Measurements from ENCODE around the gene GPBP1. TPM values are rescaled to one million over a fixed set of nuclear protein-coding genes. Genes with fewer than 3 reads are reported as not detected.

Gene GPBP1
- total RNA-seq, 1 experiment from 2014 or later, result 112 TPM

DNA sequence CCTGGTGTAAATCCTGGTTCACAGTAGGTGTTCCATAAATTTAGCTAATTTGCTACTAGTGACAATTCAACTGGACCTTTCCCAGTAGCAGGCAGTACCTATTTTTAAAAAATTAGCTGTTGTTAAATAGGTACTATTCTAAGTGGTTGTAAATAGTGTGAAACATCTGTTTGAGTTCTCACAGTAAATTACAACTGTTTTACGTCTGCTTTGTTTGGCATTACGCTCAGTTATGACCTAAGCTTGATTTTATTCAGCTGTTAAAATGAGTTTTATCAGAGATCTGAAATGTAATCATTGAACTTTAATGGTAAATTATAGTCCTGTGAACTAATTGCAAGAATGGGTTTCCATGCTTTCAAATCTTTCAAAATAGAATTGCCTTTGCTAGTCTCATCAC lies 93.9 kb downstream of the GPBP1 start:
- Histone ChIP-seq H3K18ac (ENCODE audit: insufficient read length, low read depth, low read length) (no peak overlapping the region), H3K79me2 (ENCODE audit: insufficient read depth, low read length) (no peaks in the 10 kb centered on the region), H3K9ac (ENCODE audit: extremely low read depth, insufficient read length, low read length) (no peak overlapping the region), H2AFZ (ENCODE audit: low read length) (no peak overlapping the region), H2BK15ac (ENCODE audit: low read depth, low read length) (no peak overlapping the region), H4K8ac (replicated peaks; ENCODE audit: insufficient read length, low read depth, low read length) (no peak overlapping the region), H4K20me1 (ENCODE audit: control insufficient read depth, insufficient read depth, insufficient read length) (no peaks in the 10 kb centered on the region), H2BK20ac (ENCODE audit: low read depth, low read length, poor library complexity, severe bottlenecking) (no peak overlapping the region), H3K23me2 (ENCODE audit: insufficient read length, low read depth, low read length, poor library complexity, severe bottlenecking) (no peaks in the 10 kb centered on the region), H3K14ac (ENCODE audit: insufficient read depth, low read length) (no peak overlapping the region), H3K4ac (ENCODE audit: low read depth, low read length) (no peak overlapping the region), H3K79me1 (ENCODE audit: insufficient read depth, low read depth, low read length, poor library complexity, severe bottlenecking) (no peaks in the 10 kb centered on the region), H2BK120ac (ENCODE audit: low read depth, low read length, poor library complexity, severe bottlenecking) (no peak overlapping the region), H2AK5ac (ENCODE audit: insufficient read length, low read length) (no peak overlapping the region), H2BK5ac (ENCODE audit: insufficient read length, low read length) (no peak overlapping the region), H4K5ac (ENCODE audit: insufficient read length, low read depth, low read length) (no peak overlapping the region), H3K56ac (ENCODE audit: insufficient read length, low read depth, low read length) (no peak overlapping the region), H2BK12ac (ENCODE audit: insufficient read length, low read depth, low read length) (no peak overlapping the region), H3K9me3 (ENCODE audit: control insufficient read depth, low read depth, low read length) (no peaks in the 10 kb centered on the region), H3K27me3 (ENCODE audit: insufficient read depth, low read length) (no peaks in the 10 kb centered on the region), H3T11ph (ENCODE audit: low read length) (no peak overlapping the region), H3K4me2 (ENCODE audit: insufficient read depth, insufficient read length, low read length) (no peak overlapping the region), H4K91ac (ENCODE audit: insufficient read length, low read depth, low read length) (no peak overlapping the region), H3K4me1 (ENCODE audit: insufficient read depth, low read length) (no peaks in the 10 kb centered on the region; the same call in 1 of the 2 replicates), H3K23ac (ENCODE audit: insufficient read length, low read depth, low read length) (no peak overlapping the region), H3K27ac (ENCODE audit: insufficient read length, low read depth, low read length) (no peak overlapping the region)
- Mint-ChIP-seq H3K27ac (no peak overlapping the region), H3K9me3 (no peaks in the 10 kb centered on the region), H3K4me1 (no peaks in the 10 kb centered on the region), H3K27me3 (ENCODE audit: low read depth) (no peaks in the 10 kb centered on the region), H3K4me3 (no peak overlapping the region), H3K36me3 (ENCODE audit: insufficient read depth in 1 of 3, low read depth in 3 of 3) (peaks cover 3 to 12% (median 12%) of the 10 kb centered on the region in 3 experiments; a peak in 5 of 7 replicates)
- no peak for DNase-seq
- TF ChIP-seq, protein P1, sequence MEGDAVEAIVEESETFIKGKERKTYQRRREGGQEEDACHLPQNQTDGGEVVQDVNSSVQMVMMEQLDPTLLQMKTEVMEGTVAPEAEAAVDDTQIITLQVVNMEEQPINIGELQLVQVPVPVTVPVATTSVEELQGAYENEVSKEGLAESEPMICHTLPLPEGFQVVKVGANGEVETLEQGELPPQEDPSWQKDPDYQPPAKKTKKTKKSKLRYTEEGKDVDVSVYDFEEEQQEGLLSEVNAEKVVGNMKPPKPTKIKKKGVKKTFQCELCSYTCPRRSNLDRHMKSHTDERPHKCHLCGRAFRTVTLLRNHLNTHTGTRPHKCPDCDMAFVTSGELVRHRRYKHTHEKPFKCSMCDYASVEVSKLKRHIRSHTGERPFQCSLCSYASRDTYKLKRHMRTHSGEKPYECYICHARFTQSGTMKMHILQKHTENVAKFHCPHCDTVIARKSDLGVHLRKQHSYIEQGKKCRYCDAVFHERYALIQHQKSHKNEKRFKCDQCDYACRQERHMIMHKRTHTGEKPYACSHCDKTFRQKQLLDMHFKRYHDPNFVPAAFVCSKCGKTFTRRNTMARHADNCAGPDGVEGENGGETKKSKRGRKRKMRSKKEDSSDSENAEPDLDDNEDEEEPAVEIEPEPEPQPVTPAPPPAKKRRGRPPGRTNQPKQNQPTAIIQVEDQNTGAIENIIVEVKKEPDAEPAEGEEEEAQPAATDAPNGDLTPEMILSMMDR (conservative IDR thresholded peaks at IDR 0.05), result no peak
- no CpG with 5 or more reads among the region's 2 CpGs for WGBS (ENCODE audit: extremely low coverage, insufficient read length, low lambda C conversion rate)
